BE2C (cell line): ENCODE data around the gene ASMT.
A peak's percentile ranks its signal among the peaks of the same experiment; 100 is the strongest.

Source experiments
- DNase-seq: peaks from one replicate; pipeline ENCODE4 v3.0.0-alpha.2; 2020
- H3K27me3 ChIP-seq: fragments of 250-450 bp; sonication (Bioruptor Pico); 2 replicates; pipeline ENCODE4 v1.5.1; 2020; ENCODE audit warnings: mild to moderate bottlenecking
- H3K36me3 ChIP-seq: fragments of 250-450 bp; sonication (Bioruptor Pico); 2 replicates; pipeline ENCODE4 v1.5.1; 2020; ENCODE audit warnings: mild to moderate bottlenecking
- H3K4me1 ChIP-seq: fragments of 250-450 bp; sonication (Bioruptor Pico); 2 replicates; pipeline ENCODE4 v1.5.1; 2020
- H3K4me3 ChIP-seq: 2 replicates; pipeline ENCODE4 v1.5.1; 2011; ENCODE audit warnings: low read depth, low read length
- H3K9me3 ChIP-seq: fragments of 250-450 bp; sonication (Bioruptor Pico); 2 replicates; pipeline ENCODE4 v1.5.1; 2020
- TF ChIP-seq, protein P1 (sequence below): IDR thresholded peaks from 2 replicates; pipeline ENCODE4 v1.5.1; 2012; ENCODE audit warnings: mild to moderate bottlenecking, low read depth, low read length

The ASMT gene

GRCh38 chrX:1582686-1583437, 32.0 kb upstream of the ASMT start:
- no peak for DNase-seq

DNA sequence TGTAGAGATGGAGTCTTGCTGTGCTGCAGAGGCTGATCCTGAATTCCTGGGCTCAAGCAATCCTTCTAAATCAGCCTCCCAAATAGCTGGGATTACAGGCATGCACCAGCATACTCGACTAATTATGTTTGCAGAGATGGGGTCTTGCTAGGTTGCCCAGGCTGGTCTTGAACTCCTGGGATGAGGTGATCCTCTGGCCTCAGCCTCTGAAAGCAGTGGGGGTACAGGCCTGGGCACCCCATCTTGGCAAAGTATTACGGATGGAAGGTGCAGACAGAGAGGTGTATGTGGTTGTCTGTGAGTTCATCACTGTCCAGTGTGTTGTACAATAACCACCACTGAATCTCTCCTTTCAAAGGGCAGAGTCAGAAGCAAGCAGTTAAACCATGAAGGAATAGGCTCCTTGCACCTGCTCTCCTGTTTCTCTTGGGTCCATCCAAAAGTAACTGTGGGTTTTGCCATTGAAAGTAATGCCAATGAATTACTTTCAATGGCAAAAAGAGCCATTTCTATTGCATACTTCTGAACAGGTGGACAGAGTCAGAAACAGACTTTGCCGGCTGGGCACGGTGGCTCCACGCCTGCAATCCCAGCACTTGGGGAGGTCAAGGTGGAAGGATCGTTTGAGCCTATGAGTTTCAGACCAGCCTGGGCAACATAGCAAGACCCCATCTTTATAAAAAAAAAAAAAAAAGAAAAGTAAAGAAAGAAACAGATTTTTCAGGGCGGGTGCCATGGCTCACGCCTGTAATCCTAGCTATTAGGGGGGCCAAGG, 30.4 kb upstream of the ASMT start:
- Histone ChIP-seq H3K4me1 (no peaks in the 10 kb centered on the region), H3K9me3 (no peaks in the 10 kb centered on the region), H3K36me3 (no peaks in the 10 kb centered on the region), H3K4me3 (no peak overlapping the region), H3K27me3 (no peaks in the 10 kb centered on the region)
- DNase-seq, result no peak
- TF ChIP-seq, protein P1, sequence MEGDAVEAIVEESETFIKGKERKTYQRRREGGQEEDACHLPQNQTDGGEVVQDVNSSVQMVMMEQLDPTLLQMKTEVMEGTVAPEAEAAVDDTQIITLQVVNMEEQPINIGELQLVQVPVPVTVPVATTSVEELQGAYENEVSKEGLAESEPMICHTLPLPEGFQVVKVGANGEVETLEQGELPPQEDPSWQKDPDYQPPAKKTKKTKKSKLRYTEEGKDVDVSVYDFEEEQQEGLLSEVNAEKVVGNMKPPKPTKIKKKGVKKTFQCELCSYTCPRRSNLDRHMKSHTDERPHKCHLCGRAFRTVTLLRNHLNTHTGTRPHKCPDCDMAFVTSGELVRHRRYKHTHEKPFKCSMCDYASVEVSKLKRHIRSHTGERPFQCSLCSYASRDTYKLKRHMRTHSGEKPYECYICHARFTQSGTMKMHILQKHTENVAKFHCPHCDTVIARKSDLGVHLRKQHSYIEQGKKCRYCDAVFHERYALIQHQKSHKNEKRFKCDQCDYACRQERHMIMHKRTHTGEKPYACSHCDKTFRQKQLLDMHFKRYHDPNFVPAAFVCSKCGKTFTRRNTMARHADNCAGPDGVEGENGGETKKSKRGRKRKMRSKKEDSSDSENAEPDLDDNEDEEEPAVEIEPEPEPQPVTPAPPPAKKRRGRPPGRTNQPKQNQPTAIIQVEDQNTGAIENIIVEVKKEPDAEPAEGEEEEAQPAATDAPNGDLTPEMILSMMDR, result no peak

More at GRCh38 chrX:1582686-1583437, 32.0 kb upstream of the ASMT start:
- Histone ChIP-seq H3K27me3 (no peaks in the 10 kb centered on the region), H3K4me3 (no peak overlapping the region), H3K36me3 (no peaks in the 10 kb centered on the region), H3K9me3 (no peaks in the 10 kb centered on the region), H3K4me1 (no peaks in the 10 kb centered on the region)
- TF ChIP-seq, protein P1, result no peak

- H3K4me3 ChIP-seq, result no peak overlapping the region
- DNase-seq, result no peak
Measured at GRCh38 chrX:1587161-1587560, 27.7 kb upstream of the ASMT start.

DNA sequence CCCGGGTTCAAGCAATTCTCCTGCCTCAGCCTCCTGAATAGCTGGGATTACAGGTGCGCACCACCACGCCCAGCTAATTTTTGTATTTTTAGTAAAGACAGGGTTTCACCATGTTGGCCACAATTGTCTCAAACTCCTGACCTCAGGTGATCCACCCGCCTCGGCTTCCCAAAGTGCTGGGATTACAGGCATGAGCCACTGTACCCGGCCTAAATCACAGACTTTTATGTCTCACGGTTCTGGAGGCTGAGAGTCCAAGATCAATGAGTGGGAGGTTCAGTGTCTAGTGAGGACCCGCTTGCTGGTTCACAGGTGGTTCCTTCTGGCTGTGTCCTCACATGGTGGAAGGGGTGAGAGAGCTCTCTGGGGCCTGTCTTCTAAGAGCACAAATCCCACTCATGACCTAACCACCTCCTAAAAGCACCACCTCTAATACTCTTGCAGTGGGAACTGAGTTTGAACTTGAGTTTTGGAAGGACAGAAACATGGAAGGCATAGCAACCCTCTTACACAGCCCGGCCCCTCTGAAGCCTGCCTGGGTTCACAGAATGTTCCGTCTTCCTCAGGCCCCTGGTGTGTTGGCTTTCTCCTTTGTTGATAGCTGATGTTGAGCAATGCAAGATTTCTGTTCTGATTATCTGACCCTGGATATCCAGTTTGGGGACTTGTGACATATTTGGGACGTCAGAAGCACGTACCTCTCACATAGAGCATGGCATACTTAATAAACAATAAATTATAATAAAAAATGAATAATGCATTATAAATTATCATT, 25.3 kb upstream of the ASMT start:
- no peaks in the 10 kb centered on the region for H3K4me1 ChIP-seq
- TF ChIP-seq, protein P1, result no peak
- H3K36me3 ChIP-seq, result peaks cover 8% of the 10 kb centered on the region
- H3K9me3 ChIP-seq, result no peaks in the 10 kb centered on the region
- H3K27me3 ChIP-seq, result no peaks in the 10 kb centered on the region
- no peak overlapping the region for H3K4me3 ChIP-seq
- no peak for DNase-seq

More at GRCh38 chrX:1587161-1587560, 27.7 kb upstream of the ASMT start:
- Histone ChIP-seq H3K27me3 (no peaks in the 10 kb centered on the region), H3K36me3 (no peaks in the 10 kb centered on the region), H3K9me3 (no peaks in the 10 kb centered on the region), H3K4me1 (no peaks in the 10 kb centered on the region)
- TF ChIP-seq, protein P1, result no peak

DNA sequence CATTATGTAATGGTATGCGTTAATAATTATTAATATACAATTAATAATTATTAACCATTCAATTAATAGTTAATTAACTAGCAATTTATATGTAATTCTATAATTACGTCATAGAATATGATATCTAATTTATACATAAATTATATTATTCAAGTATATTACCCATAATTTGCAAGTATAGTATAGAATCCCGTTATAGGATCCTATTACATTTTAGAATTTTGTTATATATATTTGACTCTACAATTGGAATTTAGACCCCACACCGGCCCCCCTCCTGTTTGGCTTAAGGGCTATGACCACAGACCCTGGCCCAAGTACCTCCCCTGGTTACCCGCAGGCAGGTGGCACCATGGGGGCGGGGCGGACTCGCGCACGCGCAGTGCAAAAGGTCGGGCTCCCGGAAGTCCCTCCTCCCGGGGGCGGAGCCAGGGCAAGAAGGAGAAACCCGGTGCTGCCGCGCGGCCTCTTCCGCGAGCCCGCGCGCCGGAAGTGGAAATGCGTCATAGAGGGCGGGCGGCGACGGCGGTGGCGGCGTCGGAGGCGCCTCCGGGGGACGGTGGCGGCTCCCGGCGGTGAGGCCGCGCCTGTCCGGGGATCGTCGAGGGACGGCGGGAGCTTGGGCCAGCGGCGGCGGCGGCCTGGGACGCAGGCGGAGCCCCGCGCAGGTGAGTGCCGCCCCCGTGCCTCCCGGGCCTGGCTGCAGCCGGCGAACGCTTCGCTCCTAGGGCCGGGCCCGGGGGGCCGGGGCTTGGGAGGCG, 23.6 kb upstream of the ASMT start, which contains the start of gene AKAP17A:
Gene AKAP17A, plus strand, starts transcription at position 503 of the 761 bp plus-strand sequence. CDS start 1,859 bp downstream, outside the sequence.
- H3K4me3 ChIP-seq, result peak within 1 kb of the TSS; percentile 69

More for the DNA sequence above, 23.6 kb upstream of the ASMT start, which contains the start of gene AKAP17A:
- TF ChIP-seq, protein P1, result no peak
- Histone ChIP-seq H3K27me3 (no peaks in the 10 kb centered on the region), H3K4me1 (no peaks in the 10 kb centered on the region), H3K36me3 (peaks cover 8% of the 10 kb centered on the region), H3K9me3 (no peaks in the 10 kb centered on the region)
- DNase-seq, result peak; percentile 91
